Measurements from ENCODE around the gene INAFM1. TPM values are rescaled to one million over a fixed set of nuclear protein-coding genes. Genes with fewer than 3 reads are reported as not detected.
A peak's percentile ranks its signal among the peaks of the same experiment; 100 is the strongest.
"Not testable (repeated sequence)": the region's sequence is repeated elsewhere in the genome, so short reads cannot be mapped to it uniquely, and the experiment has no call there.

INAFM1 gene
- total RNA-seq, 2 donors from 2014 or later = 16.1 to 17.1 TPM

DNA sequence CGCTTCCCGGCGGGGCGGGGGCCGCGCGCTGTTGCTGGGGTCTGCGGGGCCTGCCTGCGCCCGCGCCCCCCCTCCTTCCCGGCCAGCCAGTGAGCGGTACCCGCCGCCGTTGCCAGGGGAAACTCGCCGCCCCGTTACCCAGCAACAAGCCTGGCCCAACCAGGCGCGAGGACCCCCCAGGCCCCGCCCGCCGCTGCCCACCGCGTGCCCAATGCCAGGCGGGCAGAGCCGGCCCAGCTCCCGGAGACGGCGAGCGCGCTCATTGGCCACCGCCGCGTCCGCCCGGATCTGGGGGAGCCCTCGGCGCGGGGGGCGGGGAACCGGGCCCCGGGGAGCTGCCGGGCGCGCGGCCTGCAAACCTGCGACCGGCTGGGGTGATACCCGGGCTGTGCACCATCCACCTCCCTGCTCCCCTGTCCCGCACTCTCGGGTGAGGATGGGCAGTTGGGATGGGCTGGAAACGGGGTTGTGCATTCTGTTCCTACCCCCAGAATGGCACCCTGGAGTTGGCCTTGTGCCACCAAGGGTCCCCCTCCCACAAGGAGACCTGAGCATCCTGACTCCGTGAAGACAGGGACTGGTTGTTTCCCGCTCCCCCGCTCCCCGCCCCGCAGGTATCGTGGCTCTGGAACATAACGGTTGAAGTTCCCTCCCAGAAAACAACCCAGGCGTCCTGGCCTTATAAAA is 34.9 kb upstream of the INAFM1 start:
- peak; percentile 57 for DNase-seq
- ATAC-seq = peak; percentile 11 to 53
- intact Hi-C loops (cut with DNase I) = no loop called here

DNA sequence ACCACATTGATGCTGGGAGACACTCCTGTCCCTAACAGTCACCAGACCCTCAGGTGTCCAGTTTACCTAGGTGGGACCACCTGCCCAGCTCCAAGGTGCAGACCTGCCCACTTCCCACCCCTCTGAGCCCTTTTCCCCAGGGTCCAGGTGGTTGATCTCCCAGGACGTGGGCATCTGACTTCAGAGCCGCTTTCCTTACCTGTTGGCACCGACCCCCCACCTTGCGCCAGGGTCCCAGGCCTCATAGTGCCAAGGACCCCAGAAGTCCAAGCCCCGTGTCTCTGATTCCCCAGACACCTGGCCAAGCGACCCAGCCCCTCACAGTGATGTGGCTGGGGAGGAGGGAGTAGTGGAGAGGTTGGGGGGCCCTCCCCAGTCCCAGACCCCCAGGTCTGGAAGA is 34.1 kb upstream of the INAFM1 start:
- intact Hi-C loops (cut with DNase I) = no loop called here
- DNase-seq = no peak
- ATAC-seq = no peak

DNA sequence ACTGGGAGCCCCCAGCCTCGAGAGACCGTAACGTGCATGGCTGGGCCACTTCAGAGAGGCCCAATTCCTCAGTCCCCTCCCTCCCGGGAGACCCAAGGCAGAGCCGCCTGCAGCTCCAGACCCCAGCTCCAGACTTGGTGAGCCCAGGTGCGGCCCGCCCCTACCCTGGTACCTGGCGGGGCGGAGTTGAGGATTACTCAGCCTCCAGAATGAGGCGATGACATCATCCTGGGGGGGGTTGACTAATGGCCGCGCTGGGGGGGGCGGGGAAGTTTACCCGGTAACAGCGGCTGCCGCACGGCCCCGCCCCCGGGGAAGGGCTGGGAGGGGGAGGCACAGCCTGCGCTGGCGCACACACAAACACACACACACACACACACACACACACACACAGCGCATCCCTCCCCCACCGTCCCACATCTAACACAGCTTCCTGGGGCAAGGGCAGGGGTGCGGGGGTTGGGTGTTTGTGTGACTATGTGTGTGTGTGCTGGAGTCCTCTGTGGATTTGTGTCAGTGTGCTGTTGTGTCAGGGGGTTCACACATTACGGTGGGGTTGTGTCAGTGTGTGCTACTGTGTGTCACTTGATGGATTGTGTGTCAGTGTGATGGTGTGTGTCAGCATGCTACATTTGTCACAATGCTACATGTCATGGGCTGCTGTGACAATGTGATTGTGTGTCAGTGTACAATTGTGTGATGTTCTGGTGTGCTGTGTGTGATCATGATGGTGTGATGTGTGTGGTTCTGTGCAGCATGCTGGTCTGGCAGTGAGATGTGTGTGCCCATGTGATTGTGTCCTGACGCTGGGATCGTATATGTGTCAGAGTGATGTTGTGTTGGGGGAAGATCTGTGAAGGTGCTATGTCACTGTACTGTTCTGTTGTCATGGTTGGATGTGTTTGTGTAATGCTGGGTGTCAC is 33.4 kb upstream of the INAFM1 start:
- intact Hi-C loops (cut with DNase I) = no loop called here
- ATAC-seq (peak; percentile 13 to 40), DNase-seq (peak; percentile 79)

DNA sequence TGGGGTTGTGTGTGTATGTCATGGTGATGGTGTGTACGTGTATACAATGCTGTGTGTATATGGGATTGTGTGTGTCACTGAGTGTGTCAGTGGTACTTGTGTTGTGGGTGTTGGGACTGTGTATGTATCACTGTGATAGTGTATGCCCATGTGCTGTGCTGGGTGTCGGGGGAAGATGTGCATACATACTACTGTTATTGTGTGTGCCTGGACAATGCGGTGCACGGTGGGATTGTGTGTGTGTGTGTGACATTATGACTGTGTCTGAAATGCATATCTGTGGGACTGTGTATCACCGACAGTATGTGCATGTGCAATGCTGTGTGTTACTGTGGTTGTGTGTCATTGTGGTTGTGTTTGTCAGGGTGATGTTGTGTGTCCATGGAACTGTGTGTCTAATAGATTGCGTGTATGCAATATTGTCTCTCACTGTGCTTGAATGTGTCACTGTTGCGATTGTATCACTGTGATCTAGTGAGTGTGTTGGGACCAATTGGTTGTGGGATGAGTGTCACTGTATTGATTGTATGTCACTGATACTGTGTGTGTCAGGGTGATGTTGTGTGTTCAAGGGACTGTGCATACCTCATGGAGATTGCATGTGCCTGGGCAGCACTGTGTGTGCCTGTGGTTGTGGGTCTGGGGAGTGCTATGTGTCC is 32.6 kb upstream of the INAFM1 start:
- intact Hi-C loops (cut with DNase I) = no loop called here
- DNase-seq (no peak), ATAC-seq (no peak)

DNA sequence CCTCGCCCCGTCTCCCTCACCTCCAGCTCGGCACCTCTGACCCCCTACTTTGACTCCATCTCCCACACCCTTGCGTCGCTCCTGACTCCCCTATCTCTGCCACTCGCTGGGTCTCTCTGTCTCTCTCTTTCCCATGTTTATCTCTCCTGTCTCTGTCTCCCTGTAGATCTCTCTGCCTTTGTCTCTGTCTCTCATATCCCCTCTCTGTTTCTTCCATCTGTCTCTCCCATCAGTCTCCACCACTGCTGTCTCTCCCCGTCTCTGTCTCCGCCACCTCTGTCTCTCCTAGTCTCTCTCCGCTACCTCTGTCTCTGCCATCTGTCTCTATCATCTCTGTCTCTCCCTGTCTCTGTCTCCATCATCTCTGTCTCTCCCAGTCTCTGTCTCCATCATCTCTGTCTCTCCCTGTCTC is 31.3 kb upstream of the INAFM1 start:
- ATAC-seq = peak in 1 of 2 donors; percentile 1
- intact Hi-C loops (cut with DNase I) = no loop called here
- no peak for DNase-seq

DNA sequence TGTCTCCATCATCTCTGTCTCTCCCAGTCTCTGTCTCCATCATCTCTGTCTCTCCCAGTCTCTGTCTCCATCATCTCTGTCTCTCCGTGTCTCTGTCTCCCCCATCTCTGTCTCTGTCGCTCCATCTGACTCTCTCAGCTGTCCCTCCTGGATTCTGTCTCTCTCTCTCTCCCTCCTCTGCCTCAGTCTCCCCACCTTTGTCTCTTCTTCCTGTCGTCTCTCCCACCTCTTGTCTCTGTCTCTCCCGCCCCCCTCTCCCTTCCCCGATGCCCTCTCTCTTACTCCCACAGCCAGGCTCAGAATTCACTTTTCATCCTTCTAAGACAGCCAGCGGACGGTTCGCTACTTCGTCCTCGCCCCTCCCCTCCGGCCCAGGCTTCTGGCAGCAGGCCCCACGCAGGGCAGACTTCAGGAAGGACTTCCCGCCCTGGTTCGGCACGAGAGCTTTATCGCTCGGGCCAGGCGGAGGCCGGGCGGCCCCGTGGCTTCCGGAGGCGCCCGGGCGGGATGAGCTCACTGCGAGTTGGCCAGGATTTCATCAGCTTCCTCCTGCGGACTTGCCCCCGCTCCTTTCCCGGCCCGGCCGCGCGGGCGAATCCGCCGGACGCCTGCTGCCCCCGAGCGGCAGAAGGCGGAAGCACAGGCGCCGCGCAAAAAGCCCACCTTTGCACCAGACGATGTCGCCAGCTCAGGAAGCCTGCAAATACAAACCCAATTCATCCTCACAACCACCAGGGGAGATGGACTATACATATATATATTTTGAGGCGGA is 30.7 kb upstream of the INAFM1 start:
- intact Hi-C loops (cut with DNase I) = loop anchor here (1.0 to 2.0 kb wide), 3 partner anchors 34 to 95 kb away; no protein-coding TSS in a partner anchor
- ATAC-seq (peak; percentile 92 to 93), DNase-seq (peak; percentile 95)

DNA sequence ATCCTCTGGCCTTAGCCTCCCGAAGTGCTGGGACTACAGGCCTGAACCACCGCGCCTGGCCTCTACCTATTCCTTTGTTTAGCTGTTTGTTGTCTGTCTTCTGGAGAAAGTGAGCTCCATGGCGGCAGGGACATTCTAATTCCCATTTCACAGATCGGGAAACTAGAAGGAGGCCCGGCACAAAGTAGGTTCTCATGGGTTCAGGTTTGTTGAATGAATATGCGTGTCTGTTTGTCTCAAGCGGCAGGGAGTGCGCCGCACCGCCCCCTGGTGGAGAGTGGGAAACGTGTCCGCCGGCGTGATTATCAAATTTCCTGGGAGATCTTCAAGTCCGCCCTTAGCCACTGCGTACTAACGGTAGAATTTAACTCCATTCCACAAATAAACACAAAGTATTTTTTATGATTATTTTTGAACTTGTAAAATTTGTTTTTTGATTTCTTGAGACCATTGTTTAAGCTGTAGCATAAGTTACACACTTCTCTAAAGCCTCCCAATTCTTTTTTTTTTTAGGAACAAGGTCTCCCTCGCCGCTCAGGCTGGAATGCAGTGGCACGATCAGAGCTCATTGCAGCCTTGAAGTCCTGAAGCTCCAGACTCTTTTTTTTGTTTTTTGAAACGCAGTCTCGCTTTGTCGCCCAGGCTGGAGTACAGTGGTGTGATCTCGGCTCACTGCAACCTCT is 27.2 kb upstream of the INAFM1 start:
- DNase-seq (peak; percentile 83), ATAC-seq (no peak)
- intact Hi-C loops (cut with DNase I) = no loop called here

DNA sequence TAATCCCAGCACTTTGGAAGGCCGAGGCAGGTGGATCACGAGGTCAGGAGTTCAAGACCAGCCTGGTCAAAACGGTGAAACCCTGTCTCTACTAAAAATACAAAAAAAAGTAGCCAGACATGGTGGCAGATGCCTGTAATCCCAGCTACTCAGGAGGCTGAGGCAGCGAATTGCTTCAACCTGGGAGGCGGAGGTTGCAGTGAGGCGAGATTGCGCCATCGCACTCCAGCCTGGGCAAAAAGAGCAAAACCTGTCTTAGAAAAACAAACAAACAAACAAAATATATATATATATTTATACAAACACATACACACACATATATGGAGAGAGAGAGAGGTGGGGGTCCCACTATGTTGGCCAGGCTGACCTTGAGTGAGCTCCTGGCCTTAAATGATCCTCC is 21.7 kb upstream of the INAFM1 start:
- ATAC-seq; DNase-seq; intact Hi-C loops (cut with DNase I): not testable (repeated sequence)

DNA sequence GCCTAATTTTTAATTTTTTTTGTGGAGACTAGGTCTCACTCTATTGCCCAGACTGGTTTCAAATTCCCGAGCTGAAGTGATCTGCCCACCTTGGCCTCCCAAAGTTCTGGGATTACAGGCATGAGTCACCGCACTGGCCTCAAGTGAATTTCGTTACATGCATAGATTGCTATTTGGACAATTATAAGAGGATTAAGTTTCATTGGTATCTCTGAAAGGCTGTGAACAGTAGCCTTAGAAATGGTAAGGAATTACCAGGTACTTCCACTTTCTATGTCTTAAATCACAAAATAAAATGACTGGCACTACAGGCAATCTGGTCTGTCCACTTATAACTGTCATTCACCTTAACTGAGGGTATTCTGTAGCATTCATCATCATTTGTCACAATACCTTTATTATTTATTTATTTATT is 21.2 kb upstream of the INAFM1 start:
- ATAC-seq (no peak), DNase-seq (no peak)
- intact Hi-C loops (cut with DNase I) = no loop called here

DNA sequence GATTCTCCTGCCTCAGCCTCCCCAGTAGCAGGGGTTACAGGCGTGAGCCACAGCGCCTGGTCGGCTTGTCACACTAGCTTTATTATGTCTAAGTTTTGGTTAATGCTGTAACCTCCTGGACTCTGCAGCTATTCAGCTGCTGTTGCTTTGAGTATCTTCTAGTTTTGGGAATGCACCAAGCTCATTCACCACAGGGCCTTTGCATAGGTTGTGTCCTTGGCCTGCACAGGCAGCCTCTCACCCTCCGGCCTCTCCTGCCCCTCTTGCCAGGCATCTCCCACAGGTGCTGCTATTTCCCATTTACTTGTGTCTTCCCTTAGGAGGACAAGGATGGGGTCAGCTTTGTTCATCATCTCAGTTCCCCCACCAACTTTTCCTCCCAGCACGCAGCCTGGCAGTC is 20.7 kb upstream of the INAFM1 start:
- intact Hi-C loops (cut with DNase I) = no loop called here
- no peak for DNase-seq
- ATAC-seq = no peak

DNA sequence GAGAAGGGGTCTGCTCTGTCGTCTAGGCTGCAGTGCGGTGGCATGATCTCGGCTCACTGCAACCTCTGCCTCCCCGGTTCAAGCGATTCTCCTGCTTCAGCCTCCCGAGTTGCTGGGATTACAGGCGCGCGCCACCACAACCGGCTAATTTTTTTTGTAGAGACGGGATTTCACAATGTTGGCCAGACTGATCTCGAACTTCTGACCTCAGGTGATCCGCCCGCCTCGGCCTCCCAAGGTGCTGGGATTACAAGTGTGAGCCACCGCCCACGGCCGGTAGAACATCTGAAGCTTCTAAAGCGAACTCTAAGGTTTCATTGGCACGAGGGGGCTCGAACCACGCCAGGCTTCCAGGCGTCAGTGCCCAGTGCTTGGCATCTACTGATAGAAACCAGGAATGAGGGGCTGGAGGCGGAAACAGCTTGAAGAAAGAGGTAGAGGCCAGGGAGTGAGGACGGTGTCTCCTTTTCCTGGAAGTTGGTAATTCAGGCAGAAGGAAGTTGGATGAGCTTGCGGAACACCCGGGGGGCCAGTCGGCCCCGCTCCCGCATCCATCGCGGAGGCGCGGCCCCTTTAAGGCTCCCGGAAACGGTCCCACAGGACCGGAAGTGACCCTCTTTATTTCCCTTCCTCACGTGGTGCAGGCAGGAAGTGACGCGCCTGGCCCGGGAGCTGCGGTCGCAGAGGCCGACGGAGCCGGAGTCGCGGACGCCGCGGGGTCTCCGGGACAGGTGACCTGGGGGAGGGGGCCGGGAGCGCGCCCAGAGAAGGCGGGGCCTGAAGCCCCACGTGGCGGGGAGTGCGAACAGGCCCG is 18.6 kb upstream of the INAFM1 start, which contains the start of gene CCDC9:
Gene CCDC9, plus strand, starts transcription at position 647 of the 814 bp plus-strand sequence. CDS start 1,876 bp downstream, outside the sequence.
- intact Hi-C loops (cut with DNase I) = no loop called here

DNA sequence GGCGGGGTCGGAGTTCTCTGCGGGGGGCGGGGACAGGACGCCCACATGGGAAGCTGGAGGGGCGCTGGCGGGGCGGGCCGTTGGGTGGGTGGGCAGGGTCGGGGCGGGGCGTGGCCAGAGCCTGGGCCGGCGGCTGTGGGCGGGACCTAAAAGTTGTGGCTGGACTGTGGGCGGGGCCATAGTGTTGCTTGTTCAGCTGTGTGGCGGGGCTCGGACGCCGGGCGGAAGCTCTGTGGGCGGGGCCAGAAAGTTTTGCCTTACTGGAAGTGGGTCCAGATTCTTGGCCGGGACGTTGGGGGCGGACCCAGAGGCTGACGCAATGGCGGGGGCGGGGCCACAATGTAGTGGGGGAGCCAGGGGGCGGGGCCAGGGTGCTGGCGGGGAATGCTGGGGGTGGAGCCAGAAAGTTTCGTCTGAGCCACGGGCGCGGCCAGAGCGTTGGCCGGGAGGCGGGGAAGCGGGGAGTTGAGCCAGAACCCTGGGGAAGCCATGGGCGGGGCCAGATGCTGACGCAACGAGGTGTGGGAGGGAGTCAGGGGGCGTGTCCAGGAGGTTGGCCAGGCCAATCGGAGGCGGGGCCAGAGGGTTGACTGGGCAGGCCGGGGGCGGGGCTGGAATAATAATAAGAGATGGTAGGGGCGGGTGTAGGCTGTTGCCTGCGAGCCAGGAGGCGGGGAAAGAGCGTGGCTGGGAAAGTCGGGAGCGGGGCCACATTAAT is 17.8 kb upstream of the INAFM1 start:
- intact Hi-C loops (cut with DNase I) = no loop called here
- DNase-seq (peak; percentile 100), ATAC-seq (peak; percentile 85 to 89)

More for the DNA sequence above, 18.6 kb upstream of the INAFM1 start, which contains the start of gene CCDC9:
- ATAC-seq (peak; percentile 71 to 74), DNase-seq (peak; percentile 97)

DNA sequence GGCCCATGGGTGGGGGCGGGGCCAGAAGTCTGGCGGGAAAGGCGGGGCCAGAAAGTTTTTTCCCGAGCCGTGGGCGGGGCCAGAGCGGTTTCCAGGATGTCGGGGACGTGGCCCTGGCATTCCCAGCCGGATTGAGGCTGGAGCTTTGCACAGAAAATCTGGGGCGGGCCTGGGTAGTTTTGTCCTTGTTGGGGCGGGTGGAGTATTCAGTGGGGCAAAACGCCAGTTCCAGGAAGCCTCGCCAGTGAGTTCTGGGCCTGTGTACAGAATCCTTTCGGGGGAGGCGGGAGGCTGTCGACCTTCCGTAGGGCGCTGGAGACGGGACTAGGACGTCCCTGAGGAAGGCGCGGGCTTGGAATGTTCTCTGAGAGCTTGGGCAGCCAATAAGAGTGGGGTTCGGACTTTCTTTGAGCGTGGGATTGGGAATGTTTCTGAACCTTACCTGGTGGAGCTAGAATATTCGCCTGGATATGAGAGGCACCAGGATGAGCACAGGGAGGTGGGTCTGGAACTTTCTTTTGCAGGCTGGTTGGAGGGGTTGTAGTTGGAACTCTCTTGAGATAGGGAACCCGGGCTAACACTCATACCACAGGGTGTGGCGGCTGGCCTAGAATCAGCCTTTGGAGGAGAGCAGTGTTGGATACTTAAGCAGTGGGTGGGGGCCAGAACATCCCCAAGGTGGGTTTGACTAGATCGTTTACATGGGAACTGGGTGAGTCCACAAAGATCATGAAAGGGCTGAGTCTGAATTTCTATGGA is 17.1 kb upstream of the INAFM1 start:
- intact Hi-C loops (cut with DNase I) = no loop called here

DNA sequence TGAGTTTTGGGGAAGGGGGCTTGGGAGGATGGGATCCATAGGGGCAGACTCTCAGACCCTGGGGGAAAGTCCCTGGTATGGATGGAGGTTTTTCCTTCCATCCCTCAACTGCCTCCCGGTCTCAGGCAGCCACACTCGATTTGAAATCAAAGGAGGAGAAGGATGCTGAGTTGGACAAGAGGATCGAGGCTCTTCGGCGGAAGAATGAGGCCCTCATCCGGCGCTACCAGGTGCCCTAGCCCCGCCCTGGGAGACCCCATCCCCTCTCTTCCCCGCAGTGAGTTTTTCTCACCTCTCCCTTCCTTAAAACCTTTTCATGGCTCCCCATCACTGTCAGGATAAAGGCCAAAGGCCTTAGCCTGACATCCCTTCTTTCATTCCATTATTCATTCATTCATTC is 16.3 kb upstream of the INAFM1 start:
- no peak for ATAC-seq
- DNase-seq = no peak
- intact Hi-C loops (cut with DNase I) = no loop called here

More for the DNA sequence above, 17.1 kb upstream of the INAFM1 start:
- ATAC-seq (peak in 1 of 2 donors; percentile 0), DNase-seq (peak; percentile 52)

DNA sequence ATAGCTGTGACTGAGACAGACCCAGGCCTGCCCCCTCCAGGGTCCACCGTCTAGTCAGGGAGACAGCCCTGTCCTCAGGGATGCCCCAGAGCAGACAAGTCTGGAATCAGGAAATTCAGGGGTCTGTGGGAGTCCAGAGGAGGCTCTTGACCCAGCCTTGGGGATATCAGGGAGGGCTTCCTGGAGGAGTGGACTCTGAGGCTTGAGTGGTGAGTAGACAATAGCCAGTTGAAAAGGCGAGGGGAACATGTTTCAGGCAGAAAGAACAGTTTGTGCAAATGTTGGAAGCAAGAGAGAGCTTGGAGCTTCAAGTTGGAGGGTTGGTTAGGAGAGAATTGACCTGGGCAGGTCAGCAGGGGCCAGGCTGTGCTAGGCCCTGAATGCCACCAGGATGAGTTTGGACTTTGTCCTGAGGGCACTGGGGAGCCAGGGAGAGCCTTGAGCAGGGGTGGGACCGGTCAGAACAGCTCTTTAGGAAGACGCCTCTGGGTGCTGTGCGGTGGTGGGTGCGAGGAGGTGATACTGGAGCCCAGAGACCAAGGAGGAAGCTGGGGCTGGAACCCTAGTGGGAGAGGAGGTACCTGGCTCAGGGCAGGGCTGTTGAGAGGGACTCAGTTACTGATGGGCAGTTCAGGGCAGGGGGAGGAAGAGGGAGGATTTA is 15.7 kb upstream of the INAFM1 start:
- DNase-seq (no peak), ATAC-seq (no peak)
- intact Hi-C loops (cut with DNase I) = no loop called here

DNA sequence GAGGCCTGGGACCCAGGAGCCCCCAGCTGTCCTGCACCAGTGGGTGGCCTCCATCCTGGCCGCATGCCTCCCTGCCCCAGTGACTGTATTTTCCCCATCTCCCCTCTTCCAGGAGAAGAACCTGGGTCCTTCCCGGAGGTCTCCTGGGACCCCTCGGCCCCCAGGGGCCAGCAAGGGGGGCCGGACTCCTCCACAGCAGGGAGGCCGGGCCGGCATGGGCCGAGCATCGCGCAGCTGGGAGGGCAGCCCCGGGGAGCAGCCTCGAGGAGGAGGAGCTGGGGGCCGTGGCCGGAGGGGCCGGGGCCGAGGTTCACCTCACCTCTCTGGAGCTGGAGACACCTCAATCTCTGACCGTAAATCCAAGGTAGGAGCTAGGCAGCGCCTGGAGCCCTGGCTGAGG is 14.2 kb upstream of the INAFM1 start:
- intact Hi-C loops (cut with DNase I) = no loop called here
- ATAC-seq (no peak), DNase-seq (no peak)
